ENCODE results near the gene MAGEA6.
"Not testable (repeated sequence)": the region's sequence is repeated elsewhere in the genome, so short reads cannot be mapped to it uniquely, and the experiment has no call there.

Gene MAGEA6

DNA sequence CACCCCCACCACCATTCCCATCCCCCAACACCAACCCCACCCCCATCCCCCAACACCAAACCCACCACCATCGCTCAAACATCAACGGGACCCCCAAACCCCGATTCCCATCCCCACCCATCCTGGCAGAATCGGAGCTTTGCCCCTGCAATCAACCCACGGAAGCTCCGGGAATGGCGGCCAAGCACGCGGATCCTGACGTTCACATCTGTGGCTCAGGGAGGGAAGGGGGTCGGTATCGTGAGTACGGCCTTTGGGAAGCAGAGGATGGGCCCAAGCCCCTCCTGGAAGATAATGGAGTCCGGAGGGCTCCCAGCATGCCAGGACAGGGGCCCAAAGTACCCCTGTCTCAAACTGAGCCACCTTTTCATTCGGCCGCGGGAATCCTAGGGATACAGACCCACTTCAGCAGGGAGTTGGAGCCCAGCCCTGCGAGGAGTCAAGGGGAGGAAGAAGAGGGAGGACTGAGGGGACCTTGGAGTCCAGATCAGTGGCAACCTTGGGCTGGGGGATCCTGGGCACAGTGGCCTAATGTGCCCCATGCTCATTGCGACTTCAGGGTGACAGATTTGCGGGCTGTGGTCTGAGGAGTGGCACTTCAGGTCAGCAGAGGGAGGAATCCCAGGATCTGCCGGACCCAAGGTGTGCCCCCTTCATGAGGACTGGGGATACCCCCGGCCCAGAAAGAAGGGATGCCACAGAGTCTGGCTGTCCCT, 35.2 kb downstream of the MAGEA6 start:
- DNase-seq (ENCODE audit: low read depth, low spot score), result not testable (repeated sequence)

DNA sequence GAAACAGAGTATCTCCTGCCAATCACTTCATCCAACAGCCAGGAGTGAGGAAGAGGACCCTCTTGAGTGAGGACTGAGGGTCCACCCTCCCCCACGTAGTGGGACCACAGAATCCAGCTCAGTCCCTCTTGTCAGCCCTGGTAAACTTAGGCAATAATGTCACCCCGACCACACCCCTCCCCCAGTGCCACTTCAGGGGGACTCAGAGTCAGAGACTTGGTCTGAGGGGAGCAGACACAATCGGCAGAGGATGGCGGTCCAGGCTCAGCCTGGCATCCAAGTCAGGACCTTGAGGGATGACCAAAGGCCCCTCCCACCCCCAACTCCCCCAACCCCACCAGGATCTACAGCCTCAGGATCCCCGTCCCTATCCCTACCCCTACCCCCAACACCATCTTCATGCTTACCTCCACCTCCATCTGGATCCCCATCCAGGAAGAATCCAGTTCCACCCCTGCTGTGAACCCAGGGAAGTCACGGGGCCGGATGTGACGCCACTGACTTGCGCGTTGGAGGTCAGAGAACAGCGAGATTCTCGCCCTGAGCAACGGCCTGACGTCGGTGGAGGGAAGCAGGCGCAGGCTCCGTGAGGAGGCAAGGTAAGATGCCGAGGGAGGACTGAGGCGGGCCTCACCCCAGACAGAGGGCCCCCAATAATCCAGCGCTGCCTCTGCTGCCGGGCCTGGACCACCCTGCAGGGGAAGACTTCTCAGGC, 36.1 kb downstream of the MAGEA6 start, which contains the start of the genes CSAG1 and MAGEA12:
TSS of gene CSAG1 (minus strand) at position 461 of the 715 bp plus-strand sequence. CDS start 1,261 bp downstream, outside the sequence.
TSS of gene MAGEA12 (plus strand) at position 497 of the 715 bp plus-strand sequence. CDS start 2,405 bp downstream, outside the sequence.
- DNase-seq (ENCODE audit: low read depth, low spot score), result no peak

DNA sequence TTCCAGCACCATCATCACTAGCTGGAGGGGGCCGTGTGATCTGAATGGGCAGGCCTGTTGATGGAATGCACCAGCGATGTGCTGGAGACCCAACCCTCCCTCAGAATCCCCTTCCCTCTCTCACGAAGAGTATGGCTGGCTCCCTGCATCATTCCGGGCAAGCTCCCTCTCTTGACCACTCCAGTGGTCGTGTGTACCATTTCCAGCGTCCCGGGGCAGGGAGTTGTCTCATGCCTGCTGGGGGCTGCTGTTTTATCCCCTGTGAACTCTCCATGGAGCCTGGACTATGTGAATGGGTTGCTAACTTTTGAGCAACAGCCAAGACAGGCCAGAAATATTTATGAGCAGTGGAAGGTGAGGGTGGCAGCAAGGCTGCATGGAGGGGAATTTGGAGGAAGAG, 44.1 kb downstream of the MAGEA6 start:
- no peak for DNase-seq (ENCODE audit: low read depth, low spot score)
